ENCODE results near the gene PPP2R5C. TPM values are rescaled to one million over a fixed set of nuclear protein-coding genes. Genes with fewer than 3 reads are reported as not detected.

The PPP2R5C gene
- total RNA-seq, result 43.6 and 51.1 TPM in 2 replicates

GRCh38 chr14:101761032-101761880 is at the start of gene PPP2R5C:
TSS of gene PPP2R5C (plus strand) at chr14:101761709. CDS start at chr14:101761894, 185 bp downstream.

GRCh38 chr14:101964297-101965180 is 203.0 kb downstream of the PPP2R5C start, which contains the start of gene DYNC1H1:
TSS of gene DYNC1H1 (plus strand) at chr14:101964573. CDS start at chr14:101964692, 119 bp downstream.

Other genes with a start within 250 kb of the PPP2R5C start
- gene DIO3, start 200.2 kb upstream of the PPP2R5C start, total RNA-seq, result not detected in 2 replicates
- gene DYNC1H1, start 202.9 kb downstream of the PPP2R5C start, total RNA-seq, result 213 and 298 TPM in 2 replicates

Data from pericardium fibroblast (primary cell).